ENCODE measurements around the gene KCNQ5. TPM values are rescaled to one million over a fixed set of nuclear protein-coding genes. Genes with fewer than 3 reads are reported as not detected.

KCNQ5 gene
- total RNA-seq, 4 donors from 2014 or later = 0.30 to 0.57 (median 0.42) TPM; not detected in 1

GRCh38 chr6:72676995-72677394 is 55.1 kb downstream of the KCNQ5 start:
- WGBS = 88% methylated on average over 3 of the region's 3 CpGs
- no peak overlapping the region for H3K27ac ChIP-seq
- H3K4me1 ChIP-seq = no peaks in the 10 kb centered on the region
- H3K4me3 ChIP-seq = no peak overlapping the region
- no peaks in the 10 kb centered on the region for H3K27me3 ChIP-seq
- no peaks in the 10 kb centered on the region for H3K9me3 ChIP-seq
- no peak for DNase-seq (ENCODE audit: low spot score in 2 of 2)
- H3K36me3 ChIP-seq = no peaks in the 10 kb centered on the region
- no peak for TF ChIP-seq EP300 (IDR thresholded peaks at IDR 0.05)
- TF ChIP-seq POLR2AphosphoS5 (IDR thresholded peaks at IDR 0.05) = no peak
- TF ChIP-seq CTCF (IDR thresholded peaks at IDR 0.05) = no peak
- no peak for TF ChIP-seq POLR2A (IDR thresholded peaks at IDR 0.05)

DNA sequence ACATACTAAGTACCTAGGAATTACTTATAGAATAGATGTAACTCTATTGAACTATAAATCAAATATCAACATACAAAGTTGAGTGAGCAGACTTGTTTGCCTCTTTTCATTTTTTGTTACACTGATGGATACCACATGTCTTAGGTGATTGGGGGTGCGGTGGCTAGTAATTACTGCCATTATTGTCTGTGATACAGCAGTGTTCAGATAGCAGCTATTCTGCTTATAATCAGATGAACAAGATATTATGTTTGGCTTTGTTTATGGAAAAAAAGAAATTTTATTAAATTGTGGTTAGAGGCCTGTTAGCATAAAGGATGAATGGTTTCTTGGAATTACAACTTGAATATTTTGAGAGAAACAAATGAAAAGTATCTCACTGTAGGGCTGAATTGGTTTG is 55.9 kb downstream of the KCNQ5 start:
- Histone ChIP-seq H3K36me3 (no peaks in the 10 kb centered on the region), H3K4me1 (no peaks in the 10 kb centered on the region), H3K27ac (no peak overlapping the region), H3K9me3 (no peaks in the 10 kb centered on the region), H3K27me3 (no peaks in the 10 kb centered on the region), H3K4me3 (no peak overlapping the region)
- no peak for DNase-seq (ENCODE audit: low spot score in 2 of 2)
- 81% methylated on average over 1 of the region's 1 CpG for WGBS
- no peak for TF ChIP-seq POLR2A (IDR thresholded peaks at IDR 0.05)
- TF ChIP-seq CTCF (IDR thresholded peaks at IDR 0.05) = no peak
- no peak for TF ChIP-seq POLR2AphosphoS5 (IDR thresholded peaks at IDR 0.05)
- no peak for TF ChIP-seq EP300 (IDR thresholded peaks at IDR 0.05)

DNA sequence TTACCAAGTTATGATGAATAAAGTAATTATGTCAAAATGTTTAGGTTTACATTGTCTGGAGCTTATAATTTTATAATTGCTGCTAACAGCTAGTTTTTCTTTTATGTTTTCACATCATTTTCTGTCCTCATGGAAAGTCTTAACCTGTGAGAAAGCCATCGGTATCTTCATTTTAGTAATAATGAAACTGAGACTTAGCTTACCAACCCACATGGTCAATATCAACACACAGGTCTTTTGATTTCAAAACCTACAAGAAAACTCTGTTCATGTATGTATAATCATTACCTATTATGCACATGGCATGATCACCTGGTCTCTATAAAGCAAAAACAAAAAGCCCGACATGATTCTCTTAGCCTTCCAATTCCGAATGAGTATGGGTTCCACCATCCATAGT is 61.9 kb downstream of the KCNQ5 start:
- no peak for TF ChIP-seq CTCF (IDR thresholded peaks at IDR 0.05)
- TF ChIP-seq POLR2A (IDR thresholded peaks at IDR 0.05) = no peak
- no peak for TF ChIP-seq POLR2AphosphoS5 (IDR thresholded peaks at IDR 0.05)
- no peak for TF ChIP-seq EP300 (IDR thresholded peaks at IDR 0.05)
- Histone ChIP-seq H3K27me3 (no peaks in the 10 kb centered on the region), H3K4me3 (no peak overlapping the region), H3K9me3 (no peaks in the 10 kb centered on the region), H3K4me1 (no peaks in the 10 kb centered on the region), H3K27ac (no peak overlapping the region), H3K36me3 (no peaks in the 10 kb centered on the region)
- WGBS = 92% methylated on average over 3 of the region's 3 CpGs
- no peak for DNase-seq (ENCODE audit: low spot score in 2 of 2)

DNA sequence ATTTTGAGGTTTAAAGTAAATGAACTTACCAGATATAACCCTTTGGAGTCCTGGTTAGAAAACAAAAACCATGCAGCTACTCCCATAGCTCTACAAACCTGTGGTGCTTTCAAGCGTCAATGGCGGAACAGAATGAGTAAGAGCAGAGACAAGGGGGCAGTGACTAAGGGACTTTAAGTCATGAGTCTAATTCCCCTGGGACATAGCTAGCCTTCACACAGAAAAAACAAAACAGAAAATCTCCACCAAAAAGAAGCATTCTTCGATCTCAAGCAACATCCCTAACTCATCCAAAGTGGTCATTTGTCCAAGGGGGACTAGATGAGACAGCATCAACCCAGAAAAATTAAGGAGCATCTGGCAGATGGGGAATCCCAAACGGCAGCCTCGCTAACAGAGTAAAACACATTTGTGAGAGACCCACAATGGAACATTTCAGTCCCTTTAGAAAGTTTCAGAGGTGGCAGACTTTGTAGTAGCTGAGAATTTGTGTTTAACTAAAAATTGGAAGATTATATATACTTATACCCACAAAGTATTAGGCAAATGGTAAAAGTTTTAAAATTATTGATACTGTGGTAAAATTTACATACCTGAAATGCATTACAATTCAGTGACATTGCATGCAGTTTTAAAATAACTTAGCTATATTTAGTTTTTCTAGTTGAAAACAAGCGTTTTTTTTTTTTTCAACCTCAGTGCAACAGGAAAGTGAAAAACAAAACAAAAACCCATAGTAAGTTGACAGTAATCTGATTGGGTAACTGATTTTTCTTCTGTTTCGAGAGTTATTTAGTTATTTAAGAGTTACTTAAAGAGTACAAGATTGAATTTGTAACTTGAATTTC is 67.5 kb downstream of the KCNQ5 start:
- no peaks in the 10 kb centered on the region for H3K36me3 ChIP-seq
- TF ChIP-seq CTCF (IDR thresholded peaks at IDR 0.05) (no peak), EP300 (IDR thresholded peaks at IDR 0.05) (no peak), POLR2AphosphoS5 (IDR thresholded peaks at IDR 0.05) (no peak)
- WGBS = 85% methylated on average over 7 of the region's 7 CpGs
- H3K27ac ChIP-seq = no peak overlapping the region
- no peak overlapping the region for H3K4me3 ChIP-seq
- H3K27me3 ChIP-seq = no peaks in the 10 kb centered on the region
- no peaks in the 10 kb centered on the region for H3K9me3 ChIP-seq
- no peak for DNase-seq (ENCODE audit: low spot score in 2 of 2)
- no peaks in the 10 kb centered on the region for H3K4me1 ChIP-seq

DNA sequence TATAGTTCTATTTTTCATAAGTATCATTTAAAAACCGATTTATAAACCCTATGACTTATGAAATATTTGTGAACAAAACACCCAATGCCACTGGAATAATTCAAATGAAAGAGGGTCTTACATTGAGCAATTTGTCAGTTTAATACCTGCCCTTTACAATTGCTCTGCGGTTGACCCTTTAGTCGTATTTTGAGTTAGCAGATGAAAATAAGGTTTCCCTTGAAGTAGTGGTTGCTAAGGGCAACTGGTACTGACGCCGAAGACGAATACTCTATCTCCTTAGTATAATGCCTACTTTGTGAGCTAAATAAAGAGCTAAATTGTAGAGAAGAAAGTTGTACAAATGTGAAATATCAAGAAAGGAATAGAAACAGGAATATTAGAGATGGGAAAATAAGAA is 69.4 kb downstream of the KCNQ5 start:
- WGBS = 78% methylated on average over 6 of the region's 6 CpGs
- H3K27ac ChIP-seq = no peak overlapping the region
- no peaks in the 10 kb centered on the region for H3K4me1 ChIP-seq
- H3K4me3 ChIP-seq = no peak overlapping the region
- TF ChIP-seq EP300 (IDR thresholded peaks at IDR 0.05) = no peak
- TF ChIP-seq CTCF (IDR thresholded peaks at IDR 0.05) = no peak
- TF ChIP-seq POLR2A (IDR thresholded peaks at IDR 0.05) = no peak
- no peak for TF ChIP-seq POLR2AphosphoS5 (IDR thresholded peaks at IDR 0.05)
- no peaks in the 10 kb centered on the region for H3K36me3 ChIP-seq
- no peaks in the 10 kb centered on the region for H3K27me3 ChIP-seq
- H3K9me3 ChIP-seq = no peaks in the 10 kb centered on the region
- DNase-seq (ENCODE audit: low spot score in 2 of 2) = no peak

Data from suprapubic skin (tissue), 4 donors.